ENCODE data around the gene ASCL4.

DNA sequence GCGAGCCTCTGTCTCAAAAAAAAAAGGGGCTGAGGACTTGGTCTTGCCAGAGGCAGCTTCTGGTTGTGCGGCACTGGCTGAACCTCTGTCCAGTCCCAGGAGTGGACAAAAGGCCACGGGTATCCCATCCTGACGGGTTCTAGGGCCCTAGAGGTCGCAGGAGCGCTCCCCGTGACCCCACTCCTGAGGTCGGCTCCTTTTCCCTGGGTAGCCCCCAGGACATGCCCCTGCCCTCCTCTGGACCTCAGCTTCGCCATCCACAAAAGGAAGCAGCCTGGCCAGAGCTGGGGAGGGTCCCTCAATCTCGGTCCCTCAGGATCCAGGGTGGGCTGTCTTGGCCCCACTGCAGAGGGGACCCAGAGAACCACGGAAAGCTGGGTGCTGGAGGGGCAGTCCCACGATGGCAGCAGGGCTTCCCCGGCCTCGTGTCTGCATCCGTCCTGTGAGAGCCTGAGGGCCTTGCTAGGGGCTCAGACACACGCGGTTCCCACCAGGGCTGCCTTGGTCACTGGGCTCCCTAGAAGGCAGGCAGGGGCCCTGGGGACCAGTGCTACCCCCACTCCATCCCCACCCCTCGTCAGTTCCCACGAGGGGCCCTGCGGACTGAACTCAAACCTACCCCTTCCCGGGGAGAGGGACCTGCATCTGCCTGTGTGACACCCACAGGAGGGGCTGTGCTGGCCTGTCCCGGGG lies 31.1 kb downstream of the ASCL4 start:
- TF ChIP-seq CTCF (conservative IDR thresholded peaks at IDR 0.05) = no peak
- TF ChIP-seq ZFX (IDR thresholded peaks at IDR 0.05) = no peak

All from C4-2B (cell line).